ENCODE results near the gene SLC30A3. TPM values are rescaled to one million over a fixed set of nuclear protein-coding genes. Genes with fewer than 3 reads are reported as not detected.
"Not testable (repeated sequence)": the region's sequence is repeated elsewhere in the genome, so short reads cannot be mapped to it uniquely, and the experiment has no call there.

Gene SLC30A3
- total RNA-seq, 1 donor from 2014 or later = not detected

- no peaks in the 10 kb centered on the region for H3K9me3 Mint-ChIP-seq (ENCODE audit: unreplicated experiment)
- H3K27me3 Mint-ChIP-seq (ENCODE audit: unreplicated experiment) = peaks cover 6% of the 10 kb centered on the region
- H3K27ac Mint-ChIP-seq (ENCODE audit: unreplicated experiment) = no peak overlapping the region
- H3K4me3 Mint-ChIP-seq (ENCODE audit: unreplicated experiment) = no peak overlapping the region
- DNase-seq (ENCODE audit: extremely low spot score, unreplicated experiment) = no peak
- no peaks in the 10 kb centered on the region for H3K4me1 Mint-ChIP-seq (ENCODE audit: unreplicated experiment)
- TF ChIP-seq CTCF (IDR thresholded peaks at IDR 0.05) = no peak
- H3K36me3 Mint-ChIP-seq (ENCODE audit: unreplicated experiment) = peaks cover 3% of the 10 kb centered on the region
These were observed 41.8 kb upstream of the SLC30A3 start for GRCh38 chr2:27304488-27305240.

- no peak overlapping the region for H3K27ac Mint-ChIP-seq (ENCODE audit: unreplicated experiment)
- peaks cover 7% of the 10 kb centered on the region for H3K27me3 Mint-ChIP-seq (ENCODE audit: unreplicated experiment)
- H3K4me3 Mint-ChIP-seq (ENCODE audit: unreplicated experiment) = no peak overlapping the region
These were observed 40.5 kb upstream of the SLC30A3 start for GRCh38 chr2:27303093-27304025.

GRCh38 chr2:27300606-27301005 lies 37.8 kb upstream of the SLC30A3 start:
- H3K27me3 Mint-ChIP-seq (ENCODE audit: unreplicated experiment) = peaks cover 20% of the 10 kb centered on the region
- H3K4me1 Mint-ChIP-seq (ENCODE audit: unreplicated experiment); DNase-seq (ENCODE audit: extremely low spot score, unreplicated experiment); H3K27ac Mint-ChIP-seq (ENCODE audit: unreplicated experiment); H3K4me3 Mint-ChIP-seq (ENCODE audit: unreplicated experiment); H3K9me3 Mint-ChIP-seq (ENCODE audit: unreplicated experiment); H3K36me3 Mint-ChIP-seq (ENCODE audit: unreplicated experiment): not testable (repeated sequence)

More at GRCh38 chr2:27303093-27304025, 40.5 kb upstream of the SLC30A3 start:
- DNase-seq (ENCODE audit: extremely low spot score, unreplicated experiment) = no peak
- no peaks in the 10 kb centered on the region for H3K4me1 Mint-ChIP-seq (ENCODE audit: unreplicated experiment)
- H3K9me3 Mint-ChIP-seq (ENCODE audit: unreplicated experiment) = no peaks in the 10 kb centered on the region
- peak; percentile 87 for TF ChIP-seq CTCF (IDR thresholded peaks at IDR 0.05)
- H3K36me3 Mint-ChIP-seq (ENCODE audit: unreplicated experiment) = no peaks in the 10 kb centered on the region

GRCh38 chr2:27298391-27299080 lies 35.7 kb upstream of the SLC30A3 start:
- peaks cover 8% of the 10 kb centered on the region for H3K4me1 Mint-ChIP-seq (ENCODE audit: unreplicated experiment)
- no peak overlapping the region for H3K4me3 Mint-ChIP-seq (ENCODE audit: unreplicated experiment)
- DNase-seq (ENCODE audit: extremely low spot score, unreplicated experiment) = no peak
- H3K27ac Mint-ChIP-seq (ENCODE audit: unreplicated experiment) = no peak overlapping the region
- H3K9me3 Mint-ChIP-seq (ENCODE audit: unreplicated experiment) = no peaks in the 10 kb centered on the region
- peaks cover 17% of the 10 kb centered on the region for H3K27me3 Mint-ChIP-seq (ENCODE audit: unreplicated experiment)
- TF ChIP-seq CTCF (IDR thresholded peaks at IDR 0.05) = no peak
- no peaks in the 10 kb centered on the region for H3K36me3 Mint-ChIP-seq (ENCODE audit: unreplicated experiment)

GRCh38 chr2:27297195-27297594 lies 34.3 kb upstream of the SLC30A3 start:
- no peak overlapping the region for H3K27ac Mint-ChIP-seq (ENCODE audit: unreplicated experiment)
- peaks cover 16% of the 10 kb centered on the region for H3K4me1 Mint-ChIP-seq (ENCODE audit: unreplicated experiment)
- TF ChIP-seq CTCF (IDR thresholded peaks at IDR 0.05) = no peak
- H3K36me3 Mint-ChIP-seq (ENCODE audit: unreplicated experiment) = no peaks in the 10 kb centered on the region
- DNase-seq (ENCODE audit: extremely low spot score, unreplicated experiment) = no peak
- H3K4me3 Mint-ChIP-seq (ENCODE audit: unreplicated experiment) = no peak overlapping the region
- no peaks in the 10 kb centered on the region for H3K9me3 Mint-ChIP-seq (ENCODE audit: unreplicated experiment)
- peaks cover 26% of the 10 kb centered on the region for H3K27me3 Mint-ChIP-seq (ENCODE audit: unreplicated experiment)

All from osteocyte (in vitro differentiated cells).